ENCODE data around the gene SLC25A3. TPM values are rescaled to one million over a fixed set of nuclear protein-coding genes. Genes with fewer than 3 reads are reported as not detected.
A peak's percentile ranks its signal among the peaks of the same experiment; 100 is the strongest.

Gene SLC25A3
- total RNA-seq, 4 donors from 2014 or later = 224 to 690 (median 542) TPM

- H3K36me3 ChIP-seq = no peaks in the 10 kb centered on the region
- H3K4me3 ChIP-seq = no peak overlapping the region
- 91 to 96% methylated on average over 6 of the region's 6 CpGs for WGBS, 2 donors (ENCODE audit: low coverage in 1 of 2)
- no peaks in the 10 kb centered on the region for H3K27me3 ChIP-seq
- in situ Hi-C loops (cut with MboI; ENCODE audit: low pct_ligation_motif_present in 1 of 4, low pct_unique_long_range_greater_than_20kb in 1 of 4, low sequenced_read_pairs in 3 of 4) = no loop called here
- DNase-seq = no peak
- no peaks in the 10 kb centered on the region for H3K9me3 ChIP-seq
- no peak overlapping the region for H3K27ac ChIP-seq
- H3K4me1 ChIP-seq = peaks cover 0 to 12% (median 4%) of the 10 kb centered on the region in 4 donors
- no peak for TF ChIP-seq EP300 (IDR thresholded peaks at IDR 0.05; ENCODE audit: low read depth)
- TF ChIP-seq, protein P1, sequence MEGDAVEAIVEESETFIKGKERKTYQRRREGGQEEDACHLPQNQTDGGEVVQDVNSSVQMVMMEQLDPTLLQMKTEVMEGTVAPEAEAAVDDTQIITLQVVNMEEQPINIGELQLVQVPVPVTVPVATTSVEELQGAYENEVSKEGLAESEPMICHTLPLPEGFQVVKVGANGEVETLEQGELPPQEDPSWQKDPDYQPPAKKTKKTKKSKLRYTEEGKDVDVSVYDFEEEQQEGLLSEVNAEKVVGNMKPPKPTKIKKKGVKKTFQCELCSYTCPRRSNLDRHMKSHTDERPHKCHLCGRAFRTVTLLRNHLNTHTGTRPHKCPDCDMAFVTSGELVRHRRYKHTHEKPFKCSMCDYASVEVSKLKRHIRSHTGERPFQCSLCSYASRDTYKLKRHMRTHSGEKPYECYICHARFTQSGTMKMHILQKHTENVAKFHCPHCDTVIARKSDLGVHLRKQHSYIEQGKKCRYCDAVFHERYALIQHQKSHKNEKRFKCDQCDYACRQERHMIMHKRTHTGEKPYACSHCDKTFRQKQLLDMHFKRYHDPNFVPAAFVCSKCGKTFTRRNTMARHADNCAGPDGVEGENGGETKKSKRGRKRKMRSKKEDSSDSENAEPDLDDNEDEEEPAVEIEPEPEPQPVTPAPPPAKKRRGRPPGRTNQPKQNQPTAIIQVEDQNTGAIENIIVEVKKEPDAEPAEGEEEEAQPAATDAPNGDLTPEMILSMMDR (IDR thresholded peaks at IDR 0.05) = no peak
- TF ChIP-seq POLR2AphosphoS5 (IDR thresholded peaks at IDR 0.05) = no peak
- no peak for TF ChIP-seq POLR2A (IDR thresholded peaks at IDR 0.05)
- intact Hi-C loops (cut with DNase I; ENCODE audit: low total_unique reads) = no loop called here
Observed at GRCh38 chr12:98582093-98582492, 11.4 kb upstream of the SLC25A3 start.

DNA sequence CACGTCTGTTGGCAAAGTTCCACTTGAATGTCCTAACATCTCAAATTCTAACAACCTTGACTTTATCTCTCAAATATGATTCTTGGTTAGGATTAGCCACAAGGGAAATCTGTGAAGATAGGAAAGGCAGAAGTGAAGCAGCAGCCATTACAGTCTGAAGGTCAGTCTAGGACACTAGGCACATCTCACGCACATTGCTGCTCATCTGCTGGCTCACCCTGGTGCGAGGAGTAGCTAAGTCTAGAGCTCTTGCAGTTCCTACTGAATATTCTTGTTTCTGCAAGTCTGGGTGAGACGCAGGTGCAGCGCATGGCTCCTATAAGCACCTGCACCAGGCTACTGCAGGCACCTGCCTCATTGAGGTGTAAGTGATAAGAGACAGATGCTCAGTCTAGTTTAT lies 6.4 kb upstream of the SLC25A3 start:
- 38 to 74% methylated on average over 1 to 5 of the region's 5 CpGs for WGBS, 2 donors (ENCODE audit: low coverage in 1 of 2)

GRCh38 chr12:98591209-98591608 lies 2.3 kb upstream of the SLC25A3 start:
- TF ChIP-seq, protein P1 (IDR thresholded peaks at IDR 0.05) = no peak
- no peak for TF ChIP-seq POLR2A (IDR thresholded peaks at IDR 0.05)
- TF ChIP-seq EP300 (IDR thresholded peaks at IDR 0.05; ENCODE audit: low read depth) = no peak
- no peak for TF ChIP-seq POLR2AphosphoS5 (IDR thresholded peaks at IDR 0.05)
- in situ Hi-C loops (cut with MboI; ENCODE audit: low pct_ligation_motif_present in 1 of 4, low pct_unique_long_range_greater_than_20kb in 1 of 4, low sequenced_read_pairs in 3 of 4) (loop anchor here in 1 of 4 donors (10.0 kb wide), 1 partner anchor 54 kb away; the partner anchor contains the start of genes APAF1 and IKBIP), intact Hi-C loops (cut with DNase I; ENCODE audit: low total_unique reads) (loop anchor here (10.0 kb wide), 1 partner anchor 54 kb away; the partner anchor contains the start of genes APAF1 and IKBIP)
- 76 to 80% methylated on average over 1 to 4 of the region's 4 CpGs for WGBS, 2 donors (ENCODE audit: low coverage in 1 of 2)
- H3K27ac ChIP-seq = no peak overlapping the region
- no peak for DNase-seq
- H3K4me1 ChIP-seq = peaks cover 7 to 15% (median 12%) of the 10 kb centered on the region in 4 donors
- no peaks in the 10 kb centered on the region for H3K9me3 ChIP-seq
- no peaks in the 10 kb centered on the region for H3K27me3 ChIP-seq
- no peak overlapping the region for H3K4me3 ChIP-seq
- no peaks in the 10 kb centered on the region for H3K36me3 ChIP-seq

More for the DNA sequence above, 6.4 kb upstream of the SLC25A3 start:
- DNase-seq = no peak
- intact Hi-C loops (cut with DNase I; ENCODE audit: low total_unique reads) = no loop called here
- Histone ChIP-seq H3K4me3 (no peak overlapping the region), H3K27ac (no peak overlapping the region), H3K9me3 (no peaks in the 10 kb centered on the region), H3K36me3 (no peaks in the 10 kb centered on the region), H3K4me1 (no peaks in the 10 kb centered on the region), H3K27me3 (no peaks in the 10 kb centered on the region)
- in situ Hi-C loops (cut with MboI; ENCODE audit: low pct_ligation_motif_present in 1 of 4, low pct_unique_long_range_greater_than_20kb in 1 of 4, low sequenced_read_pairs in 3 of 4) = no loop called here
- TF ChIP-seq POLR2AphosphoS5 (IDR thresholded peaks at IDR 0.05) (no peak), POLR2A (IDR thresholded peaks at IDR 0.05) (no peak), EP300 (IDR thresholded peaks at IDR 0.05; ENCODE audit: low read depth) (no peak)
- TF ChIP-seq, protein P1 (IDR thresholded peaks at IDR 0.05) = no peak

GRCh38 chr12:98592825-98593322 lies 612 bp upstream of the SLC25A3 start:
- H3K4me1 ChIP-seq = peaks cover 7 to 25% (median 15%) of the 10 kb centered on the region in 4 donors
- H3K4me3 ChIP-seq = peak overlapping the region; percentile 22 to 81 (median 74)
- DNase-seq = no peak
- TF ChIP-seq POLR2A (IDR thresholded peaks at IDR 0.05) = no peak
- TF ChIP-seq, protein P1 (IDR thresholded peaks at IDR 0.05) = no peak
- TF ChIP-seq EP300 (IDR thresholded peaks at IDR 0.05; ENCODE audit: low read depth) = no peak
- TF ChIP-seq POLR2AphosphoS5 (IDR thresholded peaks at IDR 0.05) = no peak
- H3K27me3 ChIP-seq = no peaks in the 10 kb centered on the region
- in situ Hi-C loops (cut with MboI; ENCODE audit: low pct_ligation_motif_present in 1 of 4, low pct_unique_long_range_greater_than_20kb in 1 of 4, low sequenced_read_pairs in 3 of 4) = loop anchor here in 1 of 4 donors (10.0 kb wide), 1 partner anchor 52 kb away; the partner anchor contains the start of genes APAF1 and IKBIP
- intact Hi-C loops (cut with DNase I; ENCODE audit: low total_unique reads) = loop anchor here (10.0 kb wide), 1 partner anchor 52 kb away; the partner anchor contains the start of genes APAF1 and IKBIP
- H3K36me3 ChIP-seq = peaks cover 0 to 10% (median 3%) of the 10 kb centered on the region in 4 donors
- H3K27ac ChIP-seq = peak overlapping the region; percentile 94 to 99 (median 96)
- no peaks in the 10 kb centered on the region for H3K9me3 ChIP-seq
- 26 to 41% methylated on average over 5 to 9 of the region's 9 CpGs for WGBS, 2 donors (ENCODE audit: low coverage in 1 of 2)
